Measurements from ENCODE around the gene MARCHF5.

Gene MARCHF5

GRCh38 chr10:92268748-92269147 is 22.2 kb upstream of the MARCHF5 start:
- H3K9me3 ChIP-seq (ENCODE audit: insufficient read depth, low read length): no peaks in the 10 kb centered on the region
- H3K9me2 ChIP-seq (replicated peaks; ENCODE audit: insufficient read depth, low read length): no peaks in the 10 kb centered on the region
- H3K79me2 ChIP-seq (ENCODE audit: insufficient read depth, low read length): no peaks in the 10 kb centered on the region
- H3F3A ChIP-seq (ENCODE audit: insufficient read depth): no peaks in the 10 kb centered on the region
- no peak overlapping the region for H2AFZ ChIP-seq (ENCODE audit: low read depth, low read length, severe bottlenecking)
- H3K9ac ChIP-seq (ENCODE audit: low read length): no peak overlapping the region
- no peak for TF ChIP-seq EZH2phosphoT487 (conservative IDR thresholded peaks at IDR 0.05; ENCODE audit: low read length)
- no peak for TF ChIP-seq CTCF (IDR thresholded peaks at IDR 0.05; ENCODE audit: insufficient read depth, low read length, poor library complexity, severe bottlenecking)
- H3K4me2 ChIP-seq (ENCODE audit: low read depth, low read length, poor library complexity, severe bottlenecking): no peak overlapping the region
- no peak overlapping the region for H3K27ac ChIP-seq (ENCODE audit: low read depth, low read length)
- 0 out of 2 replicates have a peak, but pooled peaks cover 3% of the 10 kb centered on the region for H4K20me1 ChIP-seq (ENCODE audit: low read depth, low read length)
- no peaks in the 10 kb centered on the region; the same call in 1 of the 2 replicates for H3K36me3 ChIP-seq (ENCODE audit: low read length)
- no peak overlapping the region for H3K4me3 ChIP-seq (ENCODE audit: insufficient read depth, low read length, poor library complexity, severe bottlenecking)
- H3K27me3 ChIP-seq (ENCODE audit: low read length): no peaks in the 10 kb centered on the region

GRCh38 chr10:92274071-92274470 is 16.9 kb upstream of the MARCHF5 start:
- TF ChIP-seq EZH2phosphoT487 (conservative IDR thresholded peaks at IDR 0.05; ENCODE audit: low read length) (no peak), CTCF (IDR thresholded peaks at IDR 0.05; ENCODE audit: insufficient read depth, low read length, poor library complexity, severe bottlenecking) (no peak)
- Histone ChIP-seq H3K9me3 (ENCODE audit: insufficient read depth, low read length) (no peaks in the 10 kb centered on the region), H3K9me2 (replicated peaks; ENCODE audit: insufficient read depth, low read length) (no peaks in the 10 kb centered on the region), H3F3A (ENCODE audit: insufficient read depth) (no peaks in the 10 kb centered on the region), H3K4me3 (ENCODE audit: insufficient read depth, low read length, poor library complexity, severe bottlenecking) (no peak overlapping the region), H3K9ac (ENCODE audit: low read length) (no peak overlapping the region), H3K27ac (ENCODE audit: low read depth, low read length) (no peak overlapping the region), H3K4me2 (ENCODE audit: low read depth, low read length, poor library complexity, severe bottlenecking) (no peak overlapping the region), H3K27me3 (ENCODE audit: low read length) (no peaks in the 10 kb centered on the region), H3K79me2 (ENCODE audit: insufficient read depth, low read length) (no peaks in the 10 kb centered on the region), H3K36me3 (ENCODE audit: low read length) (no peaks in the 10 kb centered on the region), H2AFZ (ENCODE audit: low read depth, low read length, severe bottlenecking) (no peak overlapping the region), H4K20me1 (ENCODE audit: low read depth, low read length) (0 out of 2 replicates have a peak, but pooled peaks cover 3% of the 10 kb centered on the region)

GRCh38 chr10:92278996-92279696 is 11.8 kb upstream of the MARCHF5 start:
- no peaks in the 10 kb centered on the region for H3K27me3 ChIP-seq (ENCODE audit: low read length)
- H3K4me2 ChIP-seq (ENCODE audit: low read depth, low read length, poor library complexity, severe bottlenecking): no peak overlapping the region
- no peak overlapping the region for H3K27ac ChIP-seq (ENCODE audit: low read depth, low read length)
- H3K4me3 ChIP-seq (ENCODE audit: insufficient read depth, low read length, poor library complexity, severe bottlenecking): no peak overlapping the region
- H3K79me2 ChIP-seq (ENCODE audit: insufficient read depth, low read length): no peaks in the 10 kb centered on the region
- H3K36me3 ChIP-seq (ENCODE audit: low read length): no peaks in the 10 kb centered on the region
- TF ChIP-seq CTCF (IDR thresholded peaks at IDR 0.05; ENCODE audit: insufficient read depth, low read length, poor library complexity, severe bottlenecking): no peak
- no peak for TF ChIP-seq EZH2phosphoT487 (conservative IDR thresholded peaks at IDR 0.05; ENCODE audit: low read length)
- H2AFZ ChIP-seq (ENCODE audit: low read depth, low read length, severe bottlenecking): no peak overlapping the region
- no peaks in the 10 kb centered on the region for H4K20me1 ChIP-seq (ENCODE audit: low read depth, low read length)
- no peaks in the 10 kb centered on the region for H3K9me2 ChIP-seq (replicated peaks; ENCODE audit: insufficient read depth, low read length)
- no peaks in the 10 kb centered on the region for H3F3A ChIP-seq (ENCODE audit: insufficient read depth)
- no peak overlapping the region for H3K9ac ChIP-seq (ENCODE audit: low read length)
- H3K9me3 ChIP-seq (ENCODE audit: insufficient read depth, low read length): no peaks in the 10 kb centered on the region

All from SU-DHL-6 (cell line).